OCI-LY3 (cell line): ENCODE results near the gene INTS15.

Source experiments
- CTCF ChIP-seq: fragments of 200-600, 300-600 bp; sonication (generic); IDR thresholded peaks from 2 replicates; pipeline ENCODE4 v1.5.1; 2014; ENCODE audit warnings: antibody characterized with exemption, low read length, low read depth
- EZH2phosphoT487 ChIP-seq: fragments of 200-600 bp; shearing (Covaris generic); IDR thresholded peaks from 2 replicates; pipeline ENCODE4 v1.6.1; 2018; ENCODE audit warnings: antibody characterized with exemption, mixed run types, low read depth

GRCh38 chr7:6546498-6547251 is 43.1 kb upstream of the INTS15 start:
- no peak for TF ChIP-seq CTCF
- no peak for TF ChIP-seq EZH2phosphoT487
